ENCODE data around the gene GNA12.

- TF ChIP-seq POLR2AphosphoS5 (IDR thresholded peaks at IDR 0.05; ENCODE audit: low read depth): no peak
- TF ChIP-seq CTCF (IDR thresholded peaks at IDR 0.05; ENCODE audit: insufficient read depth, low read length): no peak
- no peak for TF ChIP-seq GABPA (IDR thresholded peaks at IDR 0.05; ENCODE audit: low read depth)
Observed at GRCh38 chr7:2774935-2775334, 69.2 kb downstream of the GNA12 start.

Measured in HL-60 (cell line).